ENCODE results near the gene TTLL8. TPM values are rescaled to one million over a fixed set of nuclear protein-coding genes. Genes with fewer than 3 reads are reported as not detected.
A peak's percentile ranks its signal among the peaks of the same experiment; 100 is the strongest.

Gene TTLL8
- total RNA-seq, 3 donors from 2014 or later (not counting 1 experiment from before 2014, with no cell fraction given): not detected

GRCh38 chr22:50025993-50026392 is 32.1 kb downstream of the TTLL8 start:
- Histone ChIP-seq H3K4me3 (ENCODE audit: low read length) (no peak overlapping the region), H3K9me3 (ENCODE audit: control insufficient read depth, insufficient read depth, low read length) (no peaks in the 10 kb centered on the region), H3K27ac (ENCODE audit: low read length) (no peak overlapping the region), H3K4me1 (ENCODE audit: control insufficient read depth, insufficient read depth, low read length) (peaks cover 23% of the 10 kb centered on the region), H3K36me3 (ENCODE audit: control insufficient read depth, insufficient read depth, low read length) (no peaks in the 10 kb centered on the region), H3K27me3 (ENCODE audit: control insufficient read depth, insufficient read depth, low read length) (peaks cover 3% of the 10 kb centered on the region)
- no peaks in the 10 kb centered on the region for H3K27me3 Mint-ChIP-seq (ENCODE audit: low read depth in 2 of 2)
- H3K4me1 Mint-ChIP-seq: peaks cover 0 to 6% of the 10 kb centered on the region in 2 donors
- H3K36me3 Mint-ChIP-seq: no peaks in the 10 kb centered on the region
- no peak overlapping the region for H3K4me3 Mint-ChIP-seq
- 94% methylated on average over 12 of the region's 13 CpGs for WGBS (ENCODE audit: insufficient coverage)
- TF ChIP-seq, protein P1, sequence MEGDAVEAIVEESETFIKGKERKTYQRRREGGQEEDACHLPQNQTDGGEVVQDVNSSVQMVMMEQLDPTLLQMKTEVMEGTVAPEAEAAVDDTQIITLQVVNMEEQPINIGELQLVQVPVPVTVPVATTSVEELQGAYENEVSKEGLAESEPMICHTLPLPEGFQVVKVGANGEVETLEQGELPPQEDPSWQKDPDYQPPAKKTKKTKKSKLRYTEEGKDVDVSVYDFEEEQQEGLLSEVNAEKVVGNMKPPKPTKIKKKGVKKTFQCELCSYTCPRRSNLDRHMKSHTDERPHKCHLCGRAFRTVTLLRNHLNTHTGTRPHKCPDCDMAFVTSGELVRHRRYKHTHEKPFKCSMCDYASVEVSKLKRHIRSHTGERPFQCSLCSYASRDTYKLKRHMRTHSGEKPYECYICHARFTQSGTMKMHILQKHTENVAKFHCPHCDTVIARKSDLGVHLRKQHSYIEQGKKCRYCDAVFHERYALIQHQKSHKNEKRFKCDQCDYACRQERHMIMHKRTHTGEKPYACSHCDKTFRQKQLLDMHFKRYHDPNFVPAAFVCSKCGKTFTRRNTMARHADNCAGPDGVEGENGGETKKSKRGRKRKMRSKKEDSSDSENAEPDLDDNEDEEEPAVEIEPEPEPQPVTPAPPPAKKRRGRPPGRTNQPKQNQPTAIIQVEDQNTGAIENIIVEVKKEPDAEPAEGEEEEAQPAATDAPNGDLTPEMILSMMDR (IDR thresholded peaks at IDR 0.05): no peak
- H3K9me3 Mint-ChIP-seq: no peaks in the 10 kb centered on the region
- H3K27ac Mint-ChIP-seq: no peak overlapping the region
- no peak for ATAC-seq
- no peak for DNase-seq
- intact Hi-C loops (cut with micrococcal nuclease): no loop called here

DNA sequence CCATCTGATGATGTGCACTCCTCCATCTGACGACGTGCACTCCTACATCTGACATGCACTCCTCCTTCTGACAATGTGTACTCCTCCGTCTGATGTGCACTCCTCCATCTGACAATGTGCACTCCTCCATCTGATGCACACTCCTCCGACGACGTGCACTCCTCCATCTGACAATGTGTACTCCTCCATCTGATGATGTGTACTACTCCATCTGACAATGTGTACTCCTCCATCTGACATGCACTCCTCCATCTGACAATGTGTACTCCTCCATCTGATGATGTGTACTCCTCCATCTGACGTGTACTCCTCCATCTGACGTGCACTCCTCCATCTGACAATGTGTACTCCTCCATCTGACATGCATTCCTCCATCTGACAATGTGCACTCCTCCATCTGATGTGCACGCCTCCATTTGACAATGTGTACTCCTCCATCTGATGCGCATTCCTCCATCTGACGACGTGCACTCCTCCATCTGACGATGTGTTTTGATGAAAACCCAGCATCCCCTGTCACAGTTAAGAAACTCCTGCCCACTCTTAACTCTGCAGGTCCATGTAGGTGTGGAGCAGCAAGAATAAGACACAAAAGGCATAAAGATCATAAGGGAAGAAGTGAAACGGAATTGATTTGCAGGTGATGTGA is 35.8 kb downstream of the TTLL8 start:
- Histone ChIP-seq H3K4me3 (ENCODE audit: low read length) (no peak overlapping the region), H3K36me3 (ENCODE audit: control insufficient read depth, insufficient read depth, low read length) (no peaks in the 10 kb centered on the region), H3K27ac (ENCODE audit: low read length) (no peak overlapping the region), H3K27me3 (ENCODE audit: control insufficient read depth, insufficient read depth, low read length) (no peaks in the 10 kb centered on the region), H3K4me1 (ENCODE audit: control insufficient read depth, insufficient read depth, low read length) (peaks cover 20% of the 10 kb centered on the region), H3K9me3 (ENCODE audit: control insufficient read depth, insufficient read depth, low read length) (no peaks in the 10 kb centered on the region)
- H3K9me3 Mint-ChIP-seq: no peaks in the 10 kb centered on the region
- H3K4me3 Mint-ChIP-seq: no peak overlapping the region
- intact Hi-C loops (cut with micrococcal nuclease): no loop called here
- peaks cover 13 to 20% of the 10 kb centered on the region in 2 donors for H3K4me1 Mint-ChIP-seq
- no peak overlapping the region for H3K27ac Mint-ChIP-seq
- DNase-seq: no peak
- 83% methylated on average over 14 of the region's 14 CpGs for WGBS (ENCODE audit: insufficient coverage)
- no peaks in the 10 kb centered on the region for H3K36me3 Mint-ChIP-seq
- ATAC-seq: no peak
- H3K27me3 Mint-ChIP-seq (ENCODE audit: low read depth in 2 of 2): peaks cover 0 to 9% of the 10 kb centered on the region in 2 donors
- TF ChIP-seq, protein P1 (IDR thresholded peaks at IDR 0.05): no peak

DNA sequence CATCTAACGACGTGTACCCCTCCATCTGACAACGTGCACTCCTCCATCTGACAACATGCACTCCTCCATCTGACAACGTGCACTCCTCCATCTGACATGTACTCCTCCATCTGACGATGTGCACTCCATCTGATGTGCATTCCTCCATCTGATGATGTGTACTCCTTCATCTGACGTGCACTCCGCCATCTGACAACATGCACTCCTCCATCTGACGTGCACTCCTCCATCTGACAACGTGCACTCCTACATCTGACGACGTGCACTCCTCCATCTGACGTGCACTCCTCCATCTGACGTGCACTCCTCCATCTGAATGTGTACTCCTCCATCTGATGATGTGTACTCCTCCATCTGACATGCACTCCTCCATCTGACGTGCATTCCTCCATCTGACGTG is 37.5 kb downstream of the TTLL8 start:
- Mint-ChIP-seq H3K36me3 (no peaks in the 10 kb centered on the region), H3K9me3 (no peaks in the 10 kb centered on the region), H3K27me3 (ENCODE audit: low read depth in 2 of 2) (peaks cover 0 to 9% of the 10 kb centered on the region in 2 donors), H3K4me3 (no peak overlapping the region), H3K4me1 (peaks cover 13 to 24% of the 10 kb centered on the region in 2 donors), H3K27ac (no peak overlapping the region)
- DNase-seq (no peak), ATAC-seq (no peak)
- Histone ChIP-seq H3K4me1 (ENCODE audit: control insufficient read depth, insufficient read depth, low read length) (peaks cover 36% of the 10 kb centered on the region), H3K27me3 (ENCODE audit: control insufficient read depth, insufficient read depth, low read length) (no peaks in the 10 kb centered on the region), H3K4me3 (ENCODE audit: low read length) (no peak overlapping the region), H3K27ac (ENCODE audit: low read length) (no peak overlapping the region), H3K9me3 (ENCODE audit: control insufficient read depth, insufficient read depth, low read length) (no peaks in the 10 kb centered on the region), H3K36me3 (ENCODE audit: control insufficient read depth, insufficient read depth, low read length) (no peaks in the 10 kb centered on the region)
- intact Hi-C loops (cut with micrococcal nuclease): no loop called here
- WGBS (ENCODE audit: insufficient coverage): 96% methylated on average over 15 of the region's 15 CpGs
- TF ChIP-seq, protein P1 (IDR thresholded peaks at IDR 0.05): no peak

DNA sequence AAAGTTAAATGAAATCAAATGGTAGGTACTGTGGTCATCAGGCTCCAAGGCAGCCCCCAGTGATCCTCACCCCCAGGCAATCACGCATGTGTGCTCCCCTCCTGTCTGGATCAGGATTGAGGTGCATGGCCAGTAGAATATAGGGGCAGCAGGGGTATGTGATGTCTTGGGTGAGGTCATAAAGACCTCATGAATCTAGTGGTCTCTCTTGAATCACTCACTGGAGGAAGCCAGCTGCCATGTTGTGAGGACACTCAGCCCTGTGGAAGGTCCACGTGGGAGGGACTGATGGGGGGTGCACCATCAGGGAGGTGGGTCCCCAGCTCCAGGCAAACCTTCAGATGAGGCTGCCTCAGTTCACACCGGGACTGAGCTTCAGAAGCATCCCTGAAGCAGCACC is 38.8 kb downstream of the TTLL8 start:
- intact Hi-C loops (cut with micrococcal nuclease): no loop called here

More for the DNA sequence above, 38.8 kb downstream of the TTLL8 start:
- TF ChIP-seq, protein P1 (IDR thresholded peaks at IDR 0.05): no peak
- Mint-ChIP-seq H3K9me3 (no peaks in the 10 kb centered on the region), H3K27me3 (ENCODE audit: low read depth in 2 of 2) (peaks cover 0 to 9% of the 10 kb centered on the region in 2 donors), H3K36me3 (no peaks in the 10 kb centered on the region), H3K4me1 (peaks cover 13 to 24% of the 10 kb centered on the region in 2 donors), H3K27ac (peak overlapping the region in 1 of 2 donors; percentile 6), H3K4me3 (no peak overlapping the region)
- ATAC-seq: peak in 2 of 3 donors; percentile 13 to 21
- H3K36me3 ChIP-seq (ENCODE audit: control insufficient read depth, insufficient read depth, low read length): no peaks in the 10 kb centered on the region
- peaks cover 45% of the 10 kb centered on the region for H3K4me1 ChIP-seq (ENCODE audit: control insufficient read depth, insufficient read depth, low read length)
- H3K27me3 ChIP-seq (ENCODE audit: control insufficient read depth, insufficient read depth, low read length): peaks cover 2% of the 10 kb centered on the region
- no peaks in the 10 kb centered on the region for H3K9me3 ChIP-seq (ENCODE audit: control insufficient read depth, insufficient read depth, low read length)
- no peak overlapping the region for H3K4me3 ChIP-seq (ENCODE audit: low read length)
- no peak for DNase-seq
- 82% methylated on average over 3 of the region's 3 CpGs for WGBS (ENCODE audit: insufficient coverage)
- H3K27ac ChIP-seq (ENCODE audit: low read length): no peak overlapping the region
